Keratinocyte (primary cell): ENCODE data around the gene SLC34A3. TPM values are rescaled to one million over a fixed set of nuclear protein-coding genes. Genes with fewer than 3 reads are reported as not detected.

Source experiments
- DNase-seq: peaks from one replicate; pipeline ENCODE4 v3.0.0-alpha.2; 2011; ENCODE audit warnings: low read depth, missing footprints, low spot score
- FAIRE-seq: peaks from 2 replicates; lab custom pipeline; 2011; peaks lifted over from hg19 to GRCh38; lab: Jason Lieb, UNC
- H2AFZ ChIP-seq: 2 replicates; pipeline ENCODE4 v1.6.0; 2012; ENCODE audit warnings: low read length, control low read depth, inconsistent platforms; ENCODE audit not compliant: control insufficient read depth
- H3K27ac ChIP-seq: 2 replicates; pipeline ENCODE4 v1.5.1; 2011; ENCODE audit warnings: low read length; ENCODE audit not compliant: control insufficient read depth, insufficient read depth
- H3K27me3 ChIP-seq: 3 replicates; pipeline ENCODE4 v1.6.0; 2011; ENCODE audit warnings: low read length; ENCODE audit not compliant: control insufficient read depth, insufficient read depth; ENCODE audit errors: extremely low read depth
- H3K36me3 ChIP-seq, 2 experiments: 2 replicates in 1 of 2; 3 replicates in 1 of 2; pipeline ENCODE4 v1.5.1; 2011; ENCODE audit warnings: low read length in 2 of 2, mild to moderate bottlenecking in 1 of 2; ENCODE audit not compliant: control insufficient read depth in 2 of 2, insufficient read depth in 2 of 2; ENCODE audit errors: extremely low read depth in 1 of 2
- H3K4me1 ChIP-seq: 3 replicates; pipeline ENCODE4 v1.5.1; 2011; ENCODE audit warnings: low read length; ENCODE audit not compliant: control insufficient read depth, insufficient read depth; ENCODE audit errors: extremely low read depth
- H3K4me2 ChIP-seq: 3 replicates; pipeline ENCODE4 v1.6.0; 2011; ENCODE audit warnings: low read depth, low read length; ENCODE audit not compliant: control insufficient read depth, insufficient read depth; ENCODE audit errors: extremely low read depth
- H3K4me3 ChIP-seq, 3 experiments: fragments of 200-600 bp in 1 of 3; sonication (generic) in 1 of 3; 2 replicates in 2 of 3; 3 replicates in 1 of 3; pipeline ENCODE4 v1.5.1; 2011 to 2016; ENCODE audit warnings: low read length in 3 of 3, mild to moderate bottlenecking in 3 of 3, control low read depth in 2 of 3, inconsistent platforms in 1 of 3, low read depth in 1 of 3, mixed read lengths in 1 of 3, mixed run types in 1 of 3, moderate library complexity in 1 of 3; ENCODE audit not compliant: control insufficient read depth in 2 of 3, insufficient read depth in 2 of 3; ENCODE audit errors: extremely low read depth in 1 of 3
- H3K79me2 ChIP-seq: 2 replicates; pipeline ENCODE4 v1.6.0; 2012; ENCODE audit warnings: low read length; ENCODE audit not compliant: control insufficient read depth, insufficient read depth
- H3K9ac ChIP-seq: 3 replicates; pipeline ENCODE4 v1.6.0; 2011; ENCODE audit warnings: low read length; ENCODE audit not compliant: control insufficient read depth, insufficient read depth; ENCODE audit errors: extremely low read depth
- H3K9me1 ChIP-seq: 3 replicates; pipeline ENCODE4 v1.6.0; 2011; ENCODE audit warnings: low read length; ENCODE audit not compliant: control insufficient read depth, insufficient read depth; ENCODE audit errors: extremely low read depth
- H3K9me3 ChIP-seq: 2 replicates; pipeline ENCODE4 v1.5.1; 2012; ENCODE audit warnings: low read depth, low read length; ENCODE audit not compliant: control insufficient read depth
- H4K20me1 ChIP-seq: 3 replicates; pipeline ENCODE4 v1.6.0; 2011; ENCODE audit warnings: low read length; ENCODE audit not compliant: control insufficient read depth, insufficient read depth; ENCODE audit errors: extremely low read depth
- CTCF ChIP-seq, 3 experiments: IDR thresholded peaks in 1 of 3; conservative IDR thresholded peaks in 1 of 3; optimal IDR thresholded peaks in 1 of 3; 2 replicates in 2 of 3; 3 replicates in 1 of 3; pipeline versions ENCODE3 to v1.5.1; 2011; ENCODE audit warnings: low read length in 3 of 3, mild to moderate bottlenecking in 3 of 3, moderate library complexity in 2 of 3, control low read depth in 1 of 3, inconsistent platforms in 1 of 3; ENCODE audit not compliant: insufficient read depth in 2 of 3; ENCODE audit errors: extremely low read depth in 1 of 3
- EZH2 ChIP-seq: IDR thresholded peaks from one replicate; pipeline ENCODE4 v1.6.1; 2012; ENCODE audit warnings: inconsistent platforms, mild to moderate bottlenecking, low read length, moderate library complexity
- dilution Hi-C: fragments of 300-500 bp; cut with MboI; formaldehyde crosslinking; loops from one replicate; pipeline ENCODE4 v1.7.0; 2020; ENCODE audit warnings: low sequenced_read_pairs; ENCODE audit not compliant: extremely low pct_ligation_motif_present
- polyA plus RNA-seq, 5 experiments: library from polyadenylated mRNA; depleted of rRNA in 3 of 5; stranded (reverse) in 3 of 5; stranded (forward) in 1 of 5; unstranded in 1 of 5; fragments of >200 nt; gene quantifications; 1 replicate in 1 of 5; 2 replicates in 3 of 5; 3 replicates in 1 of 5; pipeline versions ENCODE4 v1.2.1 to v1.2.3, GENCODE V29; 2011 to 2012; ENCODE audit warnings: missing spikeins in 2 of 5, low read depth in 1 of 5, low replicate concordance in 1 of 5

SLC34A3 gene
- polyA plus RNA-seq, 1 donor (not counting 4 experiments of a cell fraction or from before 2014, with no cell fraction given): not detected

GRCh38 chr9:137222190-137223077 lies 8.3 kb upstream of the SLC34A3 start, which contains the start of gene RNF208:
Gene RNF208, minus strand, starts transcription at chr9:137222240. Its CDS starts 1,028 bp downstream, at chr9:137221212.
- Histone ChIP-seq H3K27me3 (no peaks in the 10 kb centered on the region), H3K36me3 (no peaks in the 10 kb centered on the region), H3K4me3 (peak within 1 kb of the TSS; percentile 64 to 81 (median 65)), H3K9me3 (no peaks in the 10 kb centered on the region), H3K9me1 (no peaks in the 10 kb centered on the region), H3K9ac (peak within 1 kb of the TSS; percentile 58), H2AFZ (peak within 1 kb of the TSS; percentile 52), H3K79me2 (no peaks in the 10 kb centered on the region), H3K4me1 (peaks cover 48% of the 10 kb centered on the region), H3K4me2 (peak within 1 kb of the TSS; percentile 83), H3K27ac (peak within 1 kb of the TSS; percentile 40), H4K20me1 (no peaks in the 10 kb centered on the region)
- TF ChIP-seq CTCF (optimal IDR thresholded peaks at IDR 0.05 in 1 of 3, IDR thresholded peaks at IDR 0.05 in 1 of 3, conservative IDR thresholded peaks at IDR 0.05 in 1 of 3; ENCODE audit: extremely low read depth in 1 of 3, insufficient read depth in 2 of 3, low read length in 3 of 3) (no peak), EZH2 (no peak)
- no peak for FAIRE-seq
- dilution Hi-C loops: no loop called here
- no peak for DNase-seq

- no peaks in the 10 kb centered on the region for H3K36me3 ChIP-seq
- peak overlapping the region; percentile 75 for H2AFZ ChIP-seq
- FAIRE-seq (peak; percentile 73), DNase-seq (peak; percentile 95)
- no peaks in the 10 kb centered on the region for H3K27me3 ChIP-seq
- no peaks in the 10 kb centered on the region for H3K9me3 ChIP-seq
- H3K4me3 ChIP-seq: peak overlapping the region; percentile 64 to 81 (median 71)
- peak overlapping the region; percentile 80 for H3K9ac ChIP-seq
- TF ChIP-seq CTCF (optimal IDR thresholded peaks at IDR 0.05 in 1 of 3, IDR thresholded peaks at IDR 0.05 in 1 of 3, conservative IDR thresholded peaks at IDR 0.05 in 1 of 3; ENCODE audit: extremely low read depth in 1 of 3, insufficient read depth in 2 of 3, low read length in 3 of 3): no peak
- no peak for TF ChIP-seq EZH2
- dilution Hi-C loops: no loop called here
- no peaks in the 10 kb centered on the region for H3K79me2 ChIP-seq
- peak overlapping the region; percentile 75 for H3K27ac ChIP-seq
- H4K20me1 ChIP-seq: no peaks in the 10 kb centered on the region
- peaks cover 44% of the 10 kb centered on the region for H3K4me1 ChIP-seq
- no peaks in the 10 kb centered on the region for H3K9me1 ChIP-seq
- peak overlapping the region; percentile 91 for H3K4me2 ChIP-seq
Measured at GRCh38 chr9:137223078-137223970, 7.4 kb upstream of the SLC34A3 start.
